ENCODE data around the gene PTMS.

PTMS gene

GRCh38 chr12:6772726-6773589, 6.8 kb downstream of the PTMS start:
- DNase-seq, result no peak

GRCh38 chr12:6773590-6774351, 7.6 kb downstream of the PTMS start:
- no peak for DNase-seq

GRCh38 chr12:6774499-6775062, 8.4 kb downstream of the PTMS start:
- DNase-seq, result no peak

GRCh38 chr12:6775185-6776174, 9.3 kb downstream of the PTMS start:
- DNase-seq, result no peak

- DNase-seq, result no peak
Measured at GRCh38 chr12:6777386-6777785, 11.2 kb downstream of the PTMS start.

GRCh38 chr12:6778217-6778573, 12.0 kb downstream of the PTMS start:
- DNase-seq, result no peak

GRCh38 chr12:6778574-6779550, 12.7 kb downstream of the PTMS start:
- DNase-seq, result peak; percentile 83

GRCh38 chr12:6779708-6780432, 13.7 kb downstream of the PTMS start:
- no peak for DNase-seq

DNA sequence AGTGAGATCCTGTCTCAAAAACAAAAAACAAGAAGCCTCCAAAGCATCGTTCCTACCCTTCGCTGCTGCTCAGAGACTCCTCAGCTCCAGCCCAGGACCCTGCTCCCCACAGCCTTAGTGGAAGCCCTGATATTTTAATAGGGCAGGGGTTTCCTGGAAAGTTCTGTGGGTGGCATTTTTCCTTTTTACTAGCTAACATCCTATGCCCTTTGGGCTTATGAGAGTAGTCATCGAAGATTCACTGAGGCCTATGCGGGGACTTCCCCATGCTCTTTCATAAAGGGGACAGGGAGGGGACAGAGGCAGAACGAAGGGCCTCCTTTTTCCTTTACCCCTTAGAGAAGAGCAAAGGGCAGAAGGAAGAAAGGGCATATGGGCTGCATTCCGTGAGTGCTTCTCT, 14.4 kb downstream of the PTMS start:
- DNase-seq, result no peak

DNA sequence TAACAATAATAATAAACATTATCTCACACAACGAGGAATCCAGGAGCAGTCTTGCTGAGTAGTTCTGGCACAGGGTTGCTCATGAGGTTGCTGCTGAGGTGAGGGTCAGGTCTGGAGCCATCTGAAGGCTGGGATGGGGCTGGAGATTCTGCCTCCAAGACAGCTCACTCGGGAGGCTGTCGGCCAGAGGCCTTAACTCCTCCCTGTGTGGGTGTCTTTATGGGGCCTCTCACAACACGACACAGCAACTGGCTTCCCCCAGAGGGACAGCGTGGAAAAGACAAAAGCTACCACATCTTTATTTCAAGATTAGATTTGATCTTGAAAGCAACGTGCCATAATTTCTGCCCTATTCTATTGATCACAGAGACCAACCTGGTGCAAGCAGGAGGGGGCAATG, 16.0 kb downstream of the PTMS start:
- DNase-seq, result no peak

GRCh38 chr12:6782850-6783566, 16.8 kb downstream of the PTMS start:
- DNase-seq, result no peak

DNA sequence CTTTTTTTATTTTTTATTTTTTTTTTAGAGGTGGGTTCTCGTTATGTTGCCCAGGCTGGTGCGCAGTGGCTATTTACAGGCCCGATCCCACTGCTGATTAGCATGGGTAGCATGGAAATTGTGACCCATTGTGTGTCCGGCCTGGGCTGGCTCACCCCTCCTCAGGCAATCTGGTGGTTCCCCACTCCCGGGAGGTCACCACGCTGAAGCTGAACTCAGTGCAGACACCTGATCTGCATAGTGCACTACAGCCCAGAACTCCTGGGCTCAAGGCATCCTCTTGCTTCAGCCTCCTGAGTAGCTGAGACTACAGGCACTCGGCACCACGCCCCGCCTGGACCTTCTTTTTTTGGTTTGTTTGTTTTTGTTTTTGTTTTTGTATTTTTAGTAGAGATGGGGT, 17.7 kb downstream of the PTMS start:
- no peak for DNase-seq

DNA sequence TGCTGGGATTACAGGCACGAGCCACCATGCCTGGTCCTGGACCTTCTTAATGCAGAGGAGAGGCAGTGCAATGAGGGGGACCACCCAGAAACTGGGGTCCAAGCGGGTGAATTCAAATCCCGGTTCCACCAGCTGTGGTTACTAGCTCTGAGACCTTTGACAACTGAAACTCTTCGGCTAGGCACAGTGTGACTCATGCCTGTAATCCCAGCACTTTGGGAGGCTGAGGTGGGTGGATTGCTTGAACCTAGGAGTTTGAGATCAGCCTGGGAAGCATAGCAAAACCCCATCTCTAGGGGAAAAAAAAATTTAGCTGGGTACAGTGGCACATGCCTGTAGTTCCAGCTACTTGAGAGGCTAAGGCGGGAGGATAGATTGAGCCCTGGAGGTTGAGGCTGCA, 18.1 kb downstream of the PTMS start:
- DNase-seq, result no peak

DNA sequence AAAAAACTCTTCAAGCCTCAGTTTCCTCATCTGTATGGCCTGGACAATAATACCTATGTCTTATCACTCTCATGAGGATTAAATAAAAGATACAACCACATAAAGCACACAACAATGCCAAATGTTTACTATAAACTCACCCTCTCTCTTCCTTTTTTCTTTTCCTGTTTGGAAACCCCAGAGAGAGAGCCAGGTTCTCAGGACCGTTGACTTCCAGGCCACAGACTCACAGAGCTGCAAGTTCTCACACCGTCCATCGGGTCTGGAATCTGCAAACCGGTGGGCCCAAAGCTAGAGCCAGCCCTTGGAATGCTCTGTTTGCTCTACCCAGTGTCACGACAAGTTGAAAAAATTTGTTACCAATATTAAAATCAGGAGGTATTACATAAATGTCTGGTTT, 18.6 kb downstream of the PTMS start:
- no peak for DNase-seq

DNA sequence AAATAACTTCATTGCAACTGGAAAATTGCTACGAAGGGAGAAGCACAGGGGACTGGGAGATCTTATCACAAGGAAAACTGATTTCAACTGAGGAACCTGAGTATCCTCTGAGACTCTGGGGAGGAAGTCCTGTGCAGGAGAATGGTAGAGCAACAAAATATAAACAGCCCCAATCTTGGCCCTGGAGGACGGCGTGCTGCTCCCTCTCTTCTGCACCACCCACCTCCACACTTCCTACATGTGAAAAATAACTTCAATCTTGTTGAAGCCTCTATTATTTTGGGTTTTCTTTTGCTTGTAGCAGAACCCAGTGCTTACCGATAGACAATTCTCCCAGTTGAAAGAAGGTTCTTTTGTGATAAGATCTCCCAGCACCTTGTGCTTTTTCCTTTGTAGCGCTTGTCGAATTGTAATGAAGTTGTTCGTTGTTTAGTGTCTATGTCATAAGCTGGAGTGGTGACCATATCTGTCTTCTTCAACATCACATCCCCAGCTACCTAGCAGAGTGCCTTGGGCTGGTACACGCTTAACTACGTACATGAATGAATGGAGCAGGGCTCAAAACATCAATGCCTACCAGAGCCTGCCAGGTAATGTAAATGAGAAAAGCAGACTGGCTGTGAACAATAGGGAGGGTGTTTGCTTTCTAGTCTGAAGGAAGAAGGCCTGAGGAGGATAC, 20.4 kb downstream of the PTMS start:
- DNase-seq, result no peak

DNA sequence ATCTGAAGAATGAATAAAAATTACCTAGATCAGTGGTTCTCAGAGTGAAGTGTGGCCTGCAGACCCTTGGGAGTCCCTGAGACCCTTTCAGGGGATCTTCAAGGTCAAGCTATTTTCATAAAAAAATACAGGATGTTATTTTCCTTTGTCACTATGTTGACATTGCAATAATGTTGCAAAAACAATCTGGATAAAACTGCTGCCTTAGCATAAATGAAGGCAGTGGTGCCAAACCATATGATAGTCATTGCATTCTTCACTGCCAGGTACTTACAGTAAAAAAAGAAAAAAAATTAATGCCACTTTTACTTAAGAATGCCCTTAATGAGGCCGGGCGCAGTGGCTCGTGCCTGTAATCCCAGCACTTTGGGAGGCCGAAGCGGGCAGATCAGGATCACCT, 21.1 kb downstream of the PTMS start:
- DNase-seq, result no peak

- DNase-seq, result no peak
Measured at GRCh38 chr12:6788972-6789924, 23.1 kb downstream of the PTMS start, which contains the start of gene CD4. CD4 (plus strand) TSS chr12:6789528; CDS start chr12:6800139, 10,611 bp downstream.

DNA sequence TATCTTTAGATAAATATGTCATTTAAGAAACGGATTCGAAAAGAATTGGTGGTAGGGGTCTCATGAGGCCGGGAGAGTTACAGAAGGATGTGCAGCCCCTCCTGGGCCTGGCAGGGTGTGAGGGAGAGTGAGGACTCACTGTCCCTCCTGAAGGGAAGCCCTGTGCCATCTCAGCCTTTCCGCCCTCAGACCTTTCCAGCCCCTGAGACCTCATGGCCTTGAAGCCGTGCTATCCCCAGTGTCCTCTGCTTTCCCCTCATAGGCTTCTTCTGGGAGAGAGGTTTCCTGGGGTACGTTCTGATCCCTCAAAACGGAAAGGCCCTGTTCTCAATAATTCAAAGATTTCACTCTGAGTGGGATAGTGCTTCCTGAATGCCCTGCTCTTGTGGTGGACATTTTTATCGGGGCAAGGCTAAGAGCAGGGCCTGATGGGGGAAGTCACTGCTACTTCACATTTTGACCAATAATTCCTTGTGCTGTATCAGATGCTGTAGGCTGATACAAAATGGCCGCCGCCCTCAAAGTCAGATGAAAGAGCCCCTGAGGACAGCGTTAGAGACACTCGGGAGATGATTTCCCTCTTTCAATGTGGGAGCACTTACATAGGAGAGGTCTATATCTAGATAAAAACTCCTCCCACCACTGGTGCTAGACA, 24.5 kb downstream of the PTMS start:
- DNase-seq, result no peak
